ENCODE data around the gene NEUROG1.

DNA sequence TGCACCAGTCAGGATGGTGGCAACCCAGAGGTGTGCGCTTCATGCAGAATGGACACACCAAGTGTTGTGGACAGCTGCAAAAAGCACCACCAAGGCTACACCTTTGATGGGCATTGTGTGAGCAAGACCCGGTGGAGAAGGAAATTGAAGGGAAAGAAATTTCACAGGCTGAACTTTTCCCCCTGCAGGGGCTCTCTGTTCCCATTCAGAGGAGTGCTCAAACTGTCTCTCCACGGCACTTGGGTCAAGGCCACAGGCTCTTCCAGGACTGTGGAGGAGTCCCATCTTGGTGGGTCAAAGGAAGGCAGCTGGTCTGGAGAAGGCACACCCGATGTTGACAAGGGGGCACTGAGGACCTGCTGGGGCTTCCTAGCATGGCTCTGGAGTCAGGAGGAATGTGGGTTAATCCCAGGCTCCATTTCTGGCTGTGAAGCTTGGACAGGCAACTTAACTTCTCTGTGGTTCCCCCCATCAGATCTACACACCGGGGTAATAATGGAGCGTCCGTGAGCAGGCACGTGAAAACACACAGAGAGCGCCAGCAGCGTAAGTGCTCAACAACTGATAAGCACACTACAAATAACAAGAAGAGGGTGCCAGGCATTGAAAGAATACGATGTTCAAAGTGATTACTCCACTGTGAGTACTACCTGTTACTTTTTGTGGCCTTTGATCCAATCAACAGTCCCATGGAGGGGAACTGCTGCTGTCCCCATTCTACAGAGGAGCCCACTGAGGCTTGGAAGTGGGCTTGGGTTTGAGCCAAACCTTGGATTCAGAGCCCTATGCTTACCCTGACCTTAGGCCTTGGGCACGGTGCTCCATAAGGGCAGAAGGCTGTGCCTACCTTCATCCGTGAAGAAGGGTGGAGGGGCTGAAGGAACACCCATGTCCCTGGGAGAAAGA is 49.4 kb downstream of the NEUROG1 start:
- TF ChIP-seq, protein P1, sequence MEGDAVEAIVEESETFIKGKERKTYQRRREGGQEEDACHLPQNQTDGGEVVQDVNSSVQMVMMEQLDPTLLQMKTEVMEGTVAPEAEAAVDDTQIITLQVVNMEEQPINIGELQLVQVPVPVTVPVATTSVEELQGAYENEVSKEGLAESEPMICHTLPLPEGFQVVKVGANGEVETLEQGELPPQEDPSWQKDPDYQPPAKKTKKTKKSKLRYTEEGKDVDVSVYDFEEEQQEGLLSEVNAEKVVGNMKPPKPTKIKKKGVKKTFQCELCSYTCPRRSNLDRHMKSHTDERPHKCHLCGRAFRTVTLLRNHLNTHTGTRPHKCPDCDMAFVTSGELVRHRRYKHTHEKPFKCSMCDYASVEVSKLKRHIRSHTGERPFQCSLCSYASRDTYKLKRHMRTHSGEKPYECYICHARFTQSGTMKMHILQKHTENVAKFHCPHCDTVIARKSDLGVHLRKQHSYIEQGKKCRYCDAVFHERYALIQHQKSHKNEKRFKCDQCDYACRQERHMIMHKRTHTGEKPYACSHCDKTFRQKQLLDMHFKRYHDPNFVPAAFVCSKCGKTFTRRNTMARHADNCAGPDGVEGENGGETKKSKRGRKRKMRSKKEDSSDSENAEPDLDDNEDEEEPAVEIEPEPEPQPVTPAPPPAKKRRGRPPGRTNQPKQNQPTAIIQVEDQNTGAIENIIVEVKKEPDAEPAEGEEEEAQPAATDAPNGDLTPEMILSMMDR (conservative IDR thresholded peaks at IDR 0.05; ENCODE audit: low read length): no peak
- TF ChIP-seq EZH2phosphoT487 (IDR thresholded peaks at IDR 0.05; ENCODE audit: borderline replicate concordance): no peak

Measured in Loucy (cell line).